HCT116 (cell line): ENCODE results near the gene CDYL.

Source experiments
- CEBPB ChIP-seq: IDR thresholded peaks from 2 replicates; pipeline ENCODE4 v1.6.1; 2012; ENCODE audit warnings: low read depth
- CTCF ChIP-seq, 3 experiments: fragments of 200-600 bp in 1 of 3; sonication (generic) in 1 of 3; IDR thresholded peaks in 2 of 3; conservative IDR thresholded peaks in 1 of 3; 2 replicates each; pipeline ENCODE4 v1.5.1; 2012 to 2017; ENCODE audit warnings: low read depth in 2 of 3, low read length in 2 of 3, antibody characterized with exemption in 1 of 3, borderline replicate concordance in 1 of 3, control low read depth in 1 of 3, mild to moderate bottlenecking in 1 of 3, mixed read lengths in 1 of 3, mixed run types in 1 of 3, moderate library complexity in 1 of 3; ENCODE audit not compliant: insufficient read depth in 1 of 3
- EZH2 ChIP-seq: fragments of 200-600 bp; sonication (generic); IDR thresholded peaks from 2 replicates; pipeline ENCODE4 v1.6.1; 2017; ENCODE audit warnings: antibody characterized with exemption, mixed run types
- EZH2phosphoT487 ChIP-seq: fragments of 200-600 bp; IDR thresholded peaks from 2 replicates; pipeline ENCODE4 v1.6.1; 2018; ENCODE audit warnings: antibody characterized with exemption, borderline replicate concordance
- JUND ChIP-seq: IDR thresholded peaks from 2 replicates; pipeline ENCODE4 v1.6.1; 2012
- MAX ChIP-seq: IDR thresholded peaks from 2 replicates; pipeline ENCODE4 v1.6.1; 2012
- POLR2A ChIP-seq: IDR thresholded peaks from 2 replicates; pipeline ENCODE4 v1.7.0; 2011; ENCODE audit warnings: borderline replicate concordance; ENCODE audit not compliant: insufficient read depth, insufficient read length; ENCODE audit errors: extremely low read depth
- POLR2AphosphoS5 ChIP-seq: IDR thresholded peaks from 2 replicates; pipeline ENCODE4 v1.6.1; 2011; ENCODE audit warnings: mild to moderate bottlenecking, low read depth, low read length, moderate library complexity
- REST ChIP-seq: IDR thresholded peaks from 2 replicates; pipeline ENCODE4 v1.6.1; 2012; ENCODE audit warnings: low read depth
- SP1 ChIP-seq: IDR thresholded peaks from 2 replicates; pipeline ENCODE4 v1.6.1; 2012; ENCODE audit warnings: low read depth
- SRF ChIP-seq: IDR thresholded peaks from 2 replicates; pipeline ENCODE4 v1.6.1; 2012; ENCODE audit warnings: low read depth
- TCF7L2 ChIP-seq: IDR thresholded peaks from 2 replicates; pipeline ENCODE4 v1.7.0; 2011; ENCODE audit warnings: borderline replicate concordance, inconsistent platforms; ENCODE audit not compliant: insufficient read depth, insufficient read length; ENCODE audit errors: extremely low read depth
- ZBTB33 ChIP-seq: IDR thresholded peaks from 2 replicates; pipeline ENCODE4 v1.6.1; 2011; ENCODE audit warnings: mild to moderate bottlenecking, low read length, moderate library complexity; ENCODE audit not compliant: insufficient replicate concordance; ENCODE audit errors: extremely low read depth

- TF ChIP-seq CTCF (IDR thresholded peaks at IDR 0.05 in 2 of 3, conservative IDR thresholded peaks at IDR 0.05 in 1 of 3; ENCODE audit: borderline replicate concordance in 1 of 3, insufficient read depth in 1 of 3, low read depth in 2 of 3, low read length in 2 of 3) (no peak), POLR2A (no peak), SRF (no peak), EZH2 (no peak), TCF7L2 (no peak), MAX (no peak), SP1 (no peak), POLR2AphosphoS5 (no peak), JUND (no peak), EZH2phosphoT487 (no peak), ZBTB33 (no peak), REST (no peak), CEBPB (no peak)
Observed at GRCh38 chr6:4973982-4974745, 198.0 kb downstream of the CDYL start.
